ENCODE data around the gene EXOC3L1. TPM values are rescaled to one million over a fixed set of nuclear protein-coding genes. Genes with fewer than 3 reads are reported as not detected.

EXOC3L1 gene
- total RNA-seq, 2 donors from 2014 or later = 1.8 to 2.0 TPM

- ATAC-seq = no peak
- Histone ChIP-seq H3K27ac (peak overlapping the region; percentile 35 to 81 (median 62)), H3K27me3 (no peaks in the 10 kb centered on the region), H3K4me1 (peaks cover 25% of the 10 kb centered on the region), H3K36me3 (replicated peaks in 1 of 2; ENCODE audit: insufficient read depth in 1 of 2, low read depth in 2 of 2) (peaks cover 0 to 14% of the 10 kb centered on the region in 2 donors), H3K4me3 (peak overlapping the region; percentile 47 to 91), H3K9me3 (no peaks in the 10 kb centered on the region)
- 7 to 14% methylated on average over 8 to 12 of the region's 12 CpGs for WGBS, 2 donors
- intact Hi-C loops (cut with DNase I) = no loop called here
- DNase-seq = no peak
- TF ChIP-seq CTCF (IDR thresholded peaks at IDR 0.05) (no peak), POLR2A (IDR thresholded peaks at IDR 0.05) (no peak)
These were observed 37.6 kb upstream of the EXOC3L1 start for GRCh38 chr16:67227567-67227921.

- peaks cover 25% of the 10 kb centered on the region for H3K4me1 ChIP-seq
- no peaks in the 10 kb centered on the region for H3K27me3 ChIP-seq
- intact Hi-C loops (cut with DNase I) = no loop called here
- H3K27ac ChIP-seq = peak within 1 kb of the TSS; percentile 35 to 81 (median 62)
- no peaks in the 10 kb centered on the region for H3K9me3 ChIP-seq
- H3K4me3 ChIP-seq = peak within 1 kb of the TSS; percentile 47 to 91
- peaks cover 0 to 14% of the 10 kb centered on the region in 2 donors for H3K36me3 ChIP-seq (replicated peaks in 1 of 2; ENCODE audit: insufficient read depth in 1 of 2, low read depth in 2 of 2)
- TF ChIP-seq CTCF (IDR thresholded peaks at IDR 0.05) (peak in 4 of 7 experiments; percentile 38 to 49 (median 42)), POLR2A (IDR thresholded peaks at IDR 0.05) (peak; percentile 26 to 83 (median 81))
- WGBS, 2 donors = 0% methylated on average over 29 to 46 of the region's 46 CpGs
- ATAC-seq (peak; percentile 97), DNase-seq (peak; percentile 97 to 98 (median 98))
These were observed 37.0 kb upstream of the EXOC3L1 start, which contains the start of gene TMEM208 for GRCh38 chr16:67226804-67227566. TSS of gene TMEM208 (plus strand) at chr16:67227130. CDS start at chr16:67227219, 89 bp downstream.

GRCh38 chr16:67226295-67226803 is 36.4 kb upstream of the EXOC3L1 start:
- peaks cover 25% of the 10 kb centered on the region for H3K4me1 ChIP-seq
- 15 to 20% methylated on average over 12 of the region's 12 CpGs for WGBS, 2 donors
- peaks cover 0 to 14% of the 10 kb centered on the region in 2 donors for H3K36me3 ChIP-seq (replicated peaks in 1 of 2; ENCODE audit: insufficient read depth in 1 of 2, low read depth in 2 of 2)
- H3K27ac ChIP-seq = peak overlapping the region in 3 of 4 donors; percentile 34 to 81 (median 79)
- no peak for TF ChIP-seq POLR2A (IDR thresholded peaks at IDR 0.05)
- TF ChIP-seq CTCF (IDR thresholded peaks at IDR 0.05) = no peak
- ATAC-seq (no peak), DNase-seq (no peak)
- no peaks in the 10 kb centered on the region for H3K27me3 ChIP-seq
- H3K4me3 ChIP-seq = peak overlapping the region; percentile 3 to 91
- H3K9me3 ChIP-seq = no peaks in the 10 kb centered on the region
- intact Hi-C loops (cut with DNase I) = no loop called here

GRCh38 chr16:67223992-67224391 is 34.1 kb upstream of the EXOC3L1 start:
- peaks cover 0 to 4% of the 10 kb centered on the region in 2 donors for H3K36me3 ChIP-seq (replicated peaks in 1 of 2; ENCODE audit: insufficient read depth in 1 of 2, low read depth in 2 of 2)
- H3K4me3 ChIP-seq = no peak overlapping the region
- H3K27ac ChIP-seq = no peak overlapping the region
- no peak for DNase-seq
- WGBS, 2 donors = 16 to 18% methylated on average over 3 of the region's 3 CpGs
- H3K4me1 ChIP-seq = peaks cover 25% of the 10 kb centered on the region
- H3K9me3 ChIP-seq = no peaks in the 10 kb centered on the region
- H3K27me3 ChIP-seq = no peaks in the 10 kb centered on the region
- intact Hi-C loops (cut with DNase I) = no loop called here
- ATAC-seq = no peak
- no peak for TF ChIP-seq POLR2A (IDR thresholded peaks at IDR 0.05)
- TF ChIP-seq CTCF (IDR thresholded peaks at IDR 0.05) = no peak
